Thyroid gland (tissue), 4 donors: ENCODE results near the gene ENGASE. TPM values are rescaled to one million over a fixed set of nuclear protein-coding genes. Genes with fewer than 3 reads are reported as not detected.
A peak's percentile ranks its signal among the peaks of the same experiment; 100 is the strongest.

Experiments used
- DNase-seq, 2 donors: peaks; one replicate each; pipeline ENCODE4 v3.0.0-alpha.2; 2019
- H3K27ac ChIP-seq, 3 donors: fragments of 200-600 bp; sonication (generic); 1 replicate in 2 of 3; 2 replicates in 1 of 3; pipeline ENCODE4 v1.5.1; 2016 to 2019; ENCODE audit warnings: mild to moderate bottlenecking in 1 of 3, moderate library complexity in 1 of 3
- H3K27me3 ChIP-seq: fragments of 200-600 bp; sonication (generic); one replicate; pipeline ENCODE4 v1.5.1; 2019
- H3K36me3 ChIP-seq, 2 donors: fragments of 200-600 bp; sonication (generic); one replicate each; pipeline ENCODE4 v1.5.1; 2016 to 2019
- H3K4me1 ChIP-seq, 2 donors: fragments of 200-600 bp; sonication (generic); one replicate each; pipeline ENCODE4 v1.5.1; 2017 to 2019
- H3K4me3 ChIP-seq, 3 donors: fragments of 200-600 bp; sonication (generic); replicated peaks in 1 of 3; 1 replicate in 2 of 3; 2 replicates in 1 of 3; pipeline ENCODE4 v1.5.1; 2016; ENCODE audit warnings: mild to moderate bottlenecking in 1 of 3
- H3K9me3 ChIP-seq: fragments of 200-600 bp; sonication (generic); one replicate; pipeline ENCODE4 v1.5.1; 2017
- CTCF ChIP-seq, 6 experiments: fragments of 200-600 bp in 3 of 6; fragments of 450-650 bp in 3 of 6; sonication (generic) in 3 of 6; IDR thresholded peaks; one replicate each; pipeline ENCODE4 v1.5.1; 2016 to 2019; ENCODE audit warnings: antibody characterized with exemption in 6 of 6, mild to moderate bottlenecking in 2 of 6, inconsistent platforms in 1 of 6, moderate library complexity in 1 of 6
- POLR2A ChIP-seq, 2 donors: fragments of 450-650 bp; IDR thresholded peaks; one replicate each; pipeline ENCODE4 v1.6.1; 2017; ENCODE audit warnings: antibody characterized with exemption in 2 of 2, mild to moderate bottlenecking in 2 of 2, moderate library complexity in 1 of 2
- WGBS, 2 donors: methylation state at CpG; one replicate each; pipeline ENCODE4 v1.1.5; 2017; 5-methylcytosine and 5-hydroxymethylcytosine counted together
- intact Hi-C: fragments of 100-400 bp; cut with DNase I; formaldehyde crosslinking; loops from one replicate; pipeline ENCODE4 v1.15.1; 2023
- total RNA-seq, 4 donors: library from RNA; depleted of rRNA; stranded (reverse); fragments of >200 nt; gene quantifications; one replicate each; pipeline ENCODE4 v1.2.3, GENCODE V29; 2016

ENGASE gene
- total RNA-seq, 4 donors from 2014 or later: 23.9 to 37.1 (median 31.2) TPM

- DNase-seq: no peak
- no peak for TF ChIP-seq POLR2A (IDR thresholded peaks at IDR 0.05)
- peak overlapping the region in 1 of 3 donors; percentile 40 for H3K27ac ChIP-seq
- intact Hi-C loops: no loop called here
- 79 to 82% methylated on average over 5 of the region's 5 CpGs for WGBS, 2 donors
- H3K27me3 ChIP-seq: no peaks in the 10 kb centered on the region
- H3K4me3 ChIP-seq: no peak overlapping the region
- H3K9me3 ChIP-seq: no peaks in the 10 kb centered on the region
- H3K36me3 ChIP-seq: no peaks in the 10 kb centered on the region
- no peaks in the 10 kb centered on the region for H3K4me1 ChIP-seq
Measured at GRCh38 chr17:79055197-79055596, 19.4 kb upstream of the ENGASE start.

GRCh38 chr17:79057737-79058385, 16.8 kb upstream of the ENGASE start:
- Histone ChIP-seq H3K27ac (no peak overlapping the region), H3K27me3 (no peaks in the 10 kb centered on the region), H3K36me3 (no peaks in the 10 kb centered on the region), H3K9me3 (no peaks in the 10 kb centered on the region), H3K4me3 (no peak overlapping the region), H3K4me1 (no peaks in the 10 kb centered on the region)
- TF ChIP-seq POLR2A (IDR thresholded peaks at IDR 0.05) (no peak), CTCF (IDR thresholded peaks at IDR 0.05) (no peak)
- WGBS, 2 donors: 86 to 90% methylated on average over 10 of the region's 10 CpGs
- DNase-seq: no peak
- intact Hi-C loops: no loop called here

- Histone ChIP-seq H3K27ac (no peak overlapping the region), H3K36me3 (no peaks in the 10 kb centered on the region), H3K27me3 (no peaks in the 10 kb centered on the region), H3K9me3 (no peaks in the 10 kb centered on the region), H3K4me1 (no peaks in the 10 kb centered on the region), H3K4me3 (no peak overlapping the region)
- intact Hi-C loops: no loop called here
- WGBS, 2 donors: 89 to 91% methylated on average over 7 of the region's 7 CpGs
- no peak for DNase-seq
- TF ChIP-seq POLR2A (IDR thresholded peaks at IDR 0.05): no peak
- no peak for TF ChIP-seq CTCF (IDR thresholded peaks at IDR 0.05)
Measured at GRCh38 chr17:79062691-79063090, 11.9 kb upstream of the ENGASE start.

GRCh38 chr17:79064026-79064425, 10.6 kb upstream of the ENGASE start:
- DNase-seq: no peak
- TF ChIP-seq CTCF (IDR thresholded peaks at IDR 0.05) (no peak), POLR2A (IDR thresholded peaks at IDR 0.05) (no peak)
- H3K27me3 ChIP-seq: no peaks in the 10 kb centered on the region
- WGBS, 2 donors: 77 to 86% methylated on average over 4 of the region's 4 CpGs
- no peak overlapping the region for H3K27ac ChIP-seq
- H3K4me1 ChIP-seq: no peaks in the 10 kb centered on the region
- no peaks in the 10 kb centered on the region for H3K9me3 ChIP-seq
- H3K4me3 ChIP-seq: no peak overlapping the region
- intact Hi-C loops: no loop called here
- H3K36me3 ChIP-seq: no peaks in the 10 kb centered on the region

- Histone ChIP-seq H3K4me3 (no peak overlapping the region), H3K4me1 (no peaks in the 10 kb centered on the region), H3K27ac (no peak overlapping the region), H3K36me3 (no peaks in the 10 kb centered on the region), H3K27me3 (no peaks in the 10 kb centered on the region), H3K9me3 (no peaks in the 10 kb centered on the region)
- DNase-seq: peak in 1 of 2 donors; percentile 29
- 38 to 41% methylated on average over 10 of the region's 10 CpGs for WGBS, 2 donors
- intact Hi-C loops: no loop called here
- TF ChIP-seq POLR2A (IDR thresholded peaks at IDR 0.05): no peak
- TF ChIP-seq CTCF (IDR thresholded peaks at IDR 0.05): peak in 5 of 6 experiments; percentile 13 to 42 (median 25)
Measured at GRCh38 chr17:79065105-79065670, 9.4 kb upstream of the ENGASE start.
